ENCODE data around the gene FAM241B. TPM values are rescaled to one million over a fixed set of nuclear protein-coding genes. Genes with fewer than 3 reads are reported as not detected.

Gene FAM241B
- total RNA-seq, 4 donors from 2014 or later = 1.1 to 2.6 (median 2.5) TPM; not detected in 1

DNA sequence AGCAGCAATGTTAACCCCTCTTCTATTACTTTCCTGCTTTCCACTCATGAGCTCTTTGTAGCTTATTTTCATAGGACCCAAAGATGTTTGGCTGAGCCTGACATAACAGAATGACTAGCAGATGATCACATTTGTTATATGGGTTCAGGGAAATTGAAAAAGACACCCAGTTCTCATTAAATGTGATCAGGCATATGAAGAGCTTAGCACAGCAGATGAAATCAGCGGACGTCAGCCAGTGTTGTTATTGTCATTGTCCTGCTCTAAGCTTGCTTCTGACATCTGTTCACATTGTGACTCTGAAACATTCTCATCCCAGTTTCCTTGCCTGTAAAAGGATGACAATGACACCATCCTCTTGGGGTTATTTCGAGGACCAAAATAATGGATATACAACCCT, 43.5 kb downstream of the FAM241B start:
- ATAC-seq (no peak), DNase-seq (no peak)
- intact Hi-C loops (cut with DNase I; ENCODE audit: low total_unique reads) (no loop called here), in situ Hi-C loops (cut with MboI; ENCODE audit: low sequenced_read_pairs in 4 of 4) (no loop called here)
- peaks cover 3 to 6% (median 6%) of the 10 kb centered on the region in 3 donors for H3K27me3 ChIP-seq
- TF ChIP-seq, protein P1, sequence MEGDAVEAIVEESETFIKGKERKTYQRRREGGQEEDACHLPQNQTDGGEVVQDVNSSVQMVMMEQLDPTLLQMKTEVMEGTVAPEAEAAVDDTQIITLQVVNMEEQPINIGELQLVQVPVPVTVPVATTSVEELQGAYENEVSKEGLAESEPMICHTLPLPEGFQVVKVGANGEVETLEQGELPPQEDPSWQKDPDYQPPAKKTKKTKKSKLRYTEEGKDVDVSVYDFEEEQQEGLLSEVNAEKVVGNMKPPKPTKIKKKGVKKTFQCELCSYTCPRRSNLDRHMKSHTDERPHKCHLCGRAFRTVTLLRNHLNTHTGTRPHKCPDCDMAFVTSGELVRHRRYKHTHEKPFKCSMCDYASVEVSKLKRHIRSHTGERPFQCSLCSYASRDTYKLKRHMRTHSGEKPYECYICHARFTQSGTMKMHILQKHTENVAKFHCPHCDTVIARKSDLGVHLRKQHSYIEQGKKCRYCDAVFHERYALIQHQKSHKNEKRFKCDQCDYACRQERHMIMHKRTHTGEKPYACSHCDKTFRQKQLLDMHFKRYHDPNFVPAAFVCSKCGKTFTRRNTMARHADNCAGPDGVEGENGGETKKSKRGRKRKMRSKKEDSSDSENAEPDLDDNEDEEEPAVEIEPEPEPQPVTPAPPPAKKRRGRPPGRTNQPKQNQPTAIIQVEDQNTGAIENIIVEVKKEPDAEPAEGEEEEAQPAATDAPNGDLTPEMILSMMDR (IDR thresholded peaks at IDR 0.05 in 4 of 5, conservative IDR thresholded peaks at IDR 0.05 in 1 of 5) = no peak
- no peak for TF ChIP-seq POLR2A (IDR thresholded peaks at IDR 0.05)
- no peak overlapping the region for H3K27ac ChIP-seq
- no peaks in the 10 kb centered on the region for H3K36me3 ChIP-seq
- H3K9me3 ChIP-seq = no peaks in the 10 kb centered on the region
- no peak overlapping the region for H3K4me3 ChIP-seq
- no peaks in the 10 kb centered on the region for H3K4me1 ChIP-seq

DNA sequence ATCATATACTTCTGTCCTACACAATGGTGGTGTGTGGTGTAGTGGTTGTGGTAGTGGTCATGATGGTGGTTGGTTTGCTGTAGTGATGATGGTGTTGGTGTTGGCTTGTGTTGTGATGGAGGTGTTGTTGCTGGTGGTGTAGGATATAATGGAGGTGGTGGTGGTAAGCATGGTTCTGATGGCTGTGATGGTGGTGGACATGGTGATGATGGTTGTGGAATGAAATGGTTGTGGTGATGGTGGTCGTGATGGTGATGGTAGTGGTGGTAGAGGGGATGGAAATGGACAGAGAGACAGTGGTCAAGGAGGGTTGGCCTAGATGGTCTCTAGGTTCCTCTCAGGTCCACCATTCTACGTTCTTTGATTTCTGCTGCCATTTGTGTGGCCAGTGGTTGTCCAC, 44.7 kb downstream of the FAM241B start:
- H3K9me3 ChIP-seq = no peaks in the 10 kb centered on the region
- intact Hi-C loops (cut with DNase I; ENCODE audit: low total_unique reads) = no loop called here
- peaks cover 2 to 6% (median 4%) of the 10 kb centered on the region in 3 donors for H3K27me3 ChIP-seq
- H3K4me1 ChIP-seq = no peaks in the 10 kb centered on the region
- no peak for ATAC-seq
- H3K36me3 ChIP-seq = no peaks in the 10 kb centered on the region
- no peak for TF ChIP-seq POLR2A (IDR thresholded peaks at IDR 0.05)
- TF ChIP-seq, protein P1 (IDR thresholded peaks at IDR 0.05 in 4 of 5, conservative IDR thresholded peaks at IDR 0.05 in 1 of 5) = no peak
- H3K4me3 ChIP-seq = no peak overlapping the region
- in situ Hi-C loops (cut with MboI; ENCODE audit: low sequenced_read_pairs in 4 of 4) = no loop called here
- no peak for DNase-seq
- H3K27ac ChIP-seq = no peak overlapping the region

DNA sequence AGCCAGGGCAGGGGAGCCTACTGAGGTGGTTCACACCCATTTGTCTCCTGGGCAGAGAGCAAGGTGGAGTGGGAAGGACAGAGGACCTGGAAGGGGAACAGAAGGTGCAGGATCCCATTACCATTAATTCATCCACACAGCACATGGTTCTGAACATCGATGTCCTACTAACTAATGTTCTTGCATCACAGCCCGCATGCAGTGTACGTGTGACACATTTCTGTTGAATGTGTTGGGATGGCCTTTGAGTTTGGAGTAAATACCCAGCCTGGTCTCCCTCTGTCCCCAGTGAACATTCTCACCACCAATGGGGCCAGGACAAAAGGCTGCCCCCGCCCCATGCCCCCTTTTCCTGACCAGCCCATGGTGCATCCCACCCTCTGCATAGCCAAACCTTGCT, 46.3 kb downstream of the FAM241B start:
- in situ Hi-C loops (cut with MboI; ENCODE audit: low sequenced_read_pairs in 4 of 4) = no loop called here
- peaks cover 0 to 6% (median 4%) of the 10 kb centered on the region in 3 donors for H3K27me3 ChIP-seq
- DNase-seq = no peak

DNA sequence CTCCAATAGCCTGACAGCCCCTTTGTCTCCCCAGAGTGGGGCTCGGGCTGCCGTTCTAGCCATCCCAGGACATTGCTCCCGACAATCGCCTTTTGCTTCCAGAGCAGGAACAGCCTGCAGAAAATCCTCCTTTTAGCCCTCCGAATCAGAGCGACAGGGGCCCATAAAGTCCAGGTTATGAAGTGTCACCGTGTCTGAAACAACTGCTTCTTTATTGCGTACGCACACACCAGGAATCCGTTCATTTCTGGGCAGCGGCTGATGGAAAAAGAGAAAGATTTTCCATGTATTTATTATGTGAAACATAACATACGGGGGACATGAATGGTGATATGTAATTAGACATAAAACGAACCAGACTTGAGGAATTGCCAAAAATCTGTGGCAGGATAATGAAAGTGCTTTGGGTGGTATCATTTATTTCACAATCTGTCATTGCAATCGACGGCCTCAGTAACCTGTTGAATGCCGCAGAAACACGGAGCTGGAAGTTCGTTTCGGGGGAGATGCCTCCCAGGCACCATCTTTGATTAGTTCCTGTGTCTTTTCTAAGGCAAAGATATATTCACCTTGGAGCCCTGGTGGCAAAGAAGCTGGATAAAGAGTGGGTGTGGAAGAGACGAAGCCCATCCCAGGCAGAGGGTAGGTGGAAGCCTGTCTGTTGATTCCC, 48.1 kb downstream of the FAM241B start:
- intact Hi-C loops (cut with DNase I; ENCODE audit: low total_unique reads) (no loop called here), in situ Hi-C loops (cut with MboI; ENCODE audit: low sequenced_read_pairs in 4 of 4) (no loop called here)
- no peaks in the 10 kb centered on the region for H3K4me1 ChIP-seq
- no peak overlapping the region for H3K27ac ChIP-seq
- DNase-seq (no peak), ATAC-seq (no peak)
- TF ChIP-seq POLR2A (IDR thresholded peaks at IDR 0.05) = no peak
- TF ChIP-seq, protein P1 (IDR thresholded peaks at IDR 0.05 in 4 of 5, conservative IDR thresholded peaks at IDR 0.05 in 1 of 5) = no peak
- H3K36me3 ChIP-seq = no peaks in the 10 kb centered on the region
- no peaks in the 10 kb centered on the region for H3K9me3 ChIP-seq
- H3K27me3 ChIP-seq = peaks cover 0 to 6% (median 4%) of the 10 kb centered on the region in 3 donors
- no peak overlapping the region for H3K4me3 ChIP-seq

More for the DNA sequence above, 46.3 kb downstream of the FAM241B start:
- Histone ChIP-seq H3K9me3 (no peaks in the 10 kb centered on the region), H3K36me3 (no peaks in the 10 kb centered on the region), H3K4me3 (no peak overlapping the region), H3K27ac (no peak overlapping the region), H3K4me1 (no peaks in the 10 kb centered on the region)
- TF ChIP-seq, protein P1 (IDR thresholded peaks at IDR 0.05 in 4 of 5, conservative IDR thresholded peaks at IDR 0.05 in 1 of 5) = no peak
- TF ChIP-seq POLR2A (IDR thresholded peaks at IDR 0.05) = no peak
- intact Hi-C loops (cut with DNase I; ENCODE audit: low total_unique reads) = no loop called here
- ATAC-seq = no peak

Data from gastrocnemius medialis (tissue), 4 donors.